Measurements from ENCODE around the gene KRT15. TPM values are rescaled to one million over a fixed set of nuclear protein-coding genes. Genes with fewer than 3 reads are reported as not detected.

Gene KRT15
- total and polyA plus RNA-seq, 4 donors: 0.14 TPM; not detected in 3

DNA sequence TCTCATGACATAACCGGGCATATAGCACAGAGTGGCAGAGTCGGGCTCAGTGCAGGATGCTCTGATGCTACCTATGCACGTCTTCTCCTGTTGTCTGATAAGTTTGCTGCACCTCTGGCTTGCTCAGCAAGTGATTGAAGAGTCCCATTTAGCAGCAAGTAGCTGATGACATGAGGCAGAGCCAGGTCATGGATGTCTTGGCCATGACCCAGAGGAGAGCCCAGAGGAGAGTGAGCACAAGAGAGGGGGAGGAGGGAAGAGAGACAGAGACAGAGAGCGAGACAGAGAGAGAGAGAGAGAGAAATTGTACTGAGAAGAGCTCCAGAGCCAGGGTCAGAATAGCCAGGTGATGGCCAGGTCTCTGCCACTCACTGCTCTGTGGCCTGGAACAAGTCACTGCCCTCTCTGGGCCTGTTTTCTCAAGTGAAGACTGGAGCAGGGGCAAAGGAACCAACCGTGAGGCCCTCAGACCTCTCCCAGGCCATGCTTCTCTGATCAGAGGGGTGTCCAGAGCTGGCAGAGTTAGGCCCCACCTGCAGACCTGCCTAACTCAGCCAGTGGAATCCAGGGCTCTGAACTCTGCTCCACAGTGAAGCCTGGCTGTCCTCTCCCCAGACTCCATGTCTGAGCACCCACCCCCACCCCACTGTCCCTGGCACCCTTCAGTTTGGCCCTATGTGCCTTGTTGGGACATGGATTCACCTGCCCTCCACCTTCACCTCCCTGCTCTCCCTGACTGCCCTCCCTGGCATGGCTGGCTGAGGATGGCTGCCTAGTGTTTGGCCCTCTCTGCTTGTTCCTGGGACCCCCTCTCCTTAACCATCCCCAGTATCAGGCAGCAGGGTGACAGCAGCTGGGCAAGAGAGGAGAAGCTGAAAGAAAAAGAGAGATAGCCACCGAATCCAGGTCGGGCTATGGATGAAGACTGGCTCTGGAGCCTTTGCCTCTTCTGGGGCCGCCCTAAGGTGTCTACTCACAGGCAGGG, 33.5 kb downstream of the KRT15 start:
- DNase-seq (ENCODE audit: low spot score): no peak
- H3K27ac ChIP-seq (ENCODE audit: low read depth in 1 of 2, low read length in 2 of 2): no peak overlapping the region
- H3K4me3 ChIP-seq (ENCODE audit: low read depth in 1 of 3, low read length in 3 of 3): no peak overlapping the region
- WGBS: 82% methylated on average over 8 of the region's 8 CpGs
- no peaks in the 10 kb centered on the region for H3K36me3 ChIP-seq (ENCODE audit: control insufficient read depth in 4 of 4, insufficient read depth in 3 of 4, low read depth in 1 of 4, low read length in 3 of 4)
- H3K9ac ChIP-seq (ENCODE audit: low read depth in 1 of 2, low read length in 2 of 2): no peak overlapping the region
- TF ChIP-seq JUND (IDR thresholded peaks at IDR 0.05): no peak
- H3K9me3 ChIP-seq (ENCODE audit: control insufficient read depth in 4 of 4, low read length in 3 of 4): no peaks in the 10 kb centered on the region
- H3K27me3 ChIP-seq (ENCODE audit: control insufficient read depth in 4 of 4, insufficient read depth in 4 of 4, low read length in 3 of 4): no peaks in the 10 kb centered on the region
- no peaks in the 10 kb centered on the region for H3K4me1 ChIP-seq (ENCODE audit: control insufficient read depth in 4 of 4, insufficient read depth in 4 of 4, low read length in 3 of 4)

DNA sequence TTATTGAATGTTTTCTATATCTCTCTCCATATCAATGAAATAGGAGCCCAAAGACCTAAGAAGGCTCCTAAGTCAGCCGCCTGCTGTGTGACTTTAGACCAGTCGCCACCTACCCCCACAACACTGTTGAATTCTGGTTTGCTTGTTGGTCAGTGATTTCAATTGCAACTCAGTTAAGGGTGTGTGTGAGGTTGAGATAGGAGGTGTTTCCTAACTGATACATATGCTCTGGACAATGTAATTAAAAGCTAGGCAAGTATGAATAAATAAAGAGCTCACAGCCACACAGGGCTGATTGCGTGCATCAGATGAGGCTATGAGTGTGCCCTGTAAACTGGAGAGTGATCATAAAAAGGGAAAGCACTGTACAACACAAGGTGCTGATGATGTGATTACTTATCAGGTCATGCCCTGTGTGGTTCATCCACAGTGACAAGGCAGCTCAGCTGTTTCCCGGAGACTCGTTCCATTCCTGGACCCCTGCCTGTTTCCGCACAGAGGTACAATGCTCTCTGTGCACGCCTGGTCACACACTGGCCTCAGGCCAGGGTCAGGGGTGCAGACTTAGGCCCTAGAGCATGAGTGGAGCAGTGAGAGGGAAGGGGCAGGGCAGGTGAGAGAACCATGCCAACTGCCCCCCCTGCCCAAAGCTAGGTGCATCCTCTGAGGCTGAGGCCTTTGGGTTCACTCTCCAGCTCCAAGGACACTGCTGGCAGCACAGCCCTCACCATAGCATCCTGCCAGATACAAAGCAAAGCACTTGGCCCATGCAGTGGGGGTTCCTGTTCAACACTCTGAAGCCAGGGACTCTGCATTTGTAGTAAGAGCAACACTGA, 34.5 kb downstream of the KRT15 start:
- no peaks in the 10 kb centered on the region for H3K27me3 ChIP-seq (ENCODE audit: control insufficient read depth in 4 of 4, insufficient read depth in 4 of 4, low read length in 3 of 4)
- 71% methylated on average over 7 of the region's 7 CpGs for WGBS
- no peak overlapping the region for H3K27ac ChIP-seq (ENCODE audit: low read depth in 1 of 2, low read length in 2 of 2)
- H3K4me3 ChIP-seq (ENCODE audit: low read depth in 1 of 3, low read length in 3 of 3): no peak overlapping the region
- H3K9me3 ChIP-seq (ENCODE audit: control insufficient read depth in 4 of 4, low read length in 3 of 4): no peaks in the 10 kb centered on the region
- H3K4me1 ChIP-seq (ENCODE audit: control insufficient read depth in 4 of 4, insufficient read depth in 4 of 4, low read length in 3 of 4): no peaks in the 10 kb centered on the region
- no peak for DNase-seq (ENCODE audit: low spot score)
- H3K36me3 ChIP-seq (ENCODE audit: control insufficient read depth in 4 of 4, insufficient read depth in 3 of 4, low read depth in 1 of 4, low read length in 3 of 4): no peaks in the 10 kb centered on the region
- H3K9ac ChIP-seq (ENCODE audit: low read depth in 1 of 2, low read length in 2 of 2): no peak overlapping the region
- no peak for TF ChIP-seq RAD21 (IDR thresholded peaks at IDR 0.05)
- no peak for TF ChIP-seq TAF1 (conservative IDR thresholded peaks at IDR 0.05)
- TF ChIP-seq, protein P1, sequence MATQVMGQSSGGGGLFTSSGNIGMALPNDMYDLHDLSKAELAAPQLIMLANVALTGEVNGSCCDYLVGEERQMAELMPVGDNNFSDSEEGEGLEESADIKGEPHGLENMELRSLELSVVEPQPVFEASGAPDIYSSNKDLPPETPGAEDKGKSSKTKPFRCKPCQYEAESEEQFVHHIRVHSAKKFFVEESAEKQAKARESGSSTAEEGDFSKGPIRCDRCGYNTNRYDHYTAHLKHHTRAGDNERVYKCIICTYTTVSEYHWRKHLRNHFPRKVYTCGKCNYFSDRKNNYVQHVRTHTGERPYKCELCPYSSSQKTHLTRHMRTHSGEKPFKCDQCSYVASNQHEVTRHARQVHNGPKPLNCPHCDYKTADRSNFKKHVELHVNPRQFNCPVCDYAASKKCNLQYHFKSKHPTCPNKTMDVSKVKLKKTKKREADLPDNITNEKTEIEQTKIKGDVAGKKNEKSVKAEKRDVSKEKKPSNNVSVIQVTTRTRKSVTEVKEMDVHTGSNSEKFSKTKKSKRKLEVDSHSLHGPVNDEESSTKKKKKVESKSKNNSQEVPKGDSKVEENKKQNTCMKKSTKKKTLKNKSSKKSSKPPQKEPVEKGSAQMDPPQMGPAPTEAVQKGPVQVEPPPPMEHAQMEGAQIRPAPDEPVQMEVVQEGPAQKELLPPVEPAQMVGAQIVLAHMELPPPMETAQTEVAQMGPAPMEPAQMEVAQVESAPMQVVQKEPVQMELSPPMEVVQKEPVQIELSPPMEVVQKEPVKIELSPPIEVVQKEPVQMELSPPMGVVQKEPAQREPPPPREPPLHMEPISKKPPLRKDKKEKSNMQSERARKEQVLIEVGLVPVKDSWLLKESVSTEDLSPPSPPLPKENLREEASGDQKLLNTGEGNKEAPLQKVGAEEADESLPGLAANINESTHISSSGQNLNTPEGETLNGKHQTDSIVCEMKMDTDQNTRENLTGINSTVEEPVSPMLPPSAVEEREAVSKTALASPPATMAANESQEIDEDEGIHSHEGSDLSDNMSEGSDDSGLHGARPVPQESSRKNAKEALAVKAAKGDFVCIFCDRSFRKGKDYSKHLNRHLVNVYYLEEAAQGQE (IDR thresholded peaks at IDR 0.05): no peak
- no peak for TF ChIP-seq RXRA (IDR thresholded peaks at IDR 0.05)
- TF ChIP-seq FOXA1 (IDR thresholded peaks at IDR 0.05): no peak
- TF ChIP-seq FOXA2 (IDR thresholded peaks at IDR 0.05): no peak
- TF ChIP-seq, protein P2, sequence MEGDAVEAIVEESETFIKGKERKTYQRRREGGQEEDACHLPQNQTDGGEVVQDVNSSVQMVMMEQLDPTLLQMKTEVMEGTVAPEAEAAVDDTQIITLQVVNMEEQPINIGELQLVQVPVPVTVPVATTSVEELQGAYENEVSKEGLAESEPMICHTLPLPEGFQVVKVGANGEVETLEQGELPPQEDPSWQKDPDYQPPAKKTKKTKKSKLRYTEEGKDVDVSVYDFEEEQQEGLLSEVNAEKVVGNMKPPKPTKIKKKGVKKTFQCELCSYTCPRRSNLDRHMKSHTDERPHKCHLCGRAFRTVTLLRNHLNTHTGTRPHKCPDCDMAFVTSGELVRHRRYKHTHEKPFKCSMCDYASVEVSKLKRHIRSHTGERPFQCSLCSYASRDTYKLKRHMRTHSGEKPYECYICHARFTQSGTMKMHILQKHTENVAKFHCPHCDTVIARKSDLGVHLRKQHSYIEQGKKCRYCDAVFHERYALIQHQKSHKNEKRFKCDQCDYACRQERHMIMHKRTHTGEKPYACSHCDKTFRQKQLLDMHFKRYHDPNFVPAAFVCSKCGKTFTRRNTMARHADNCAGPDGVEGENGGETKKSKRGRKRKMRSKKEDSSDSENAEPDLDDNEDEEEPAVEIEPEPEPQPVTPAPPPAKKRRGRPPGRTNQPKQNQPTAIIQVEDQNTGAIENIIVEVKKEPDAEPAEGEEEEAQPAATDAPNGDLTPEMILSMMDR (IDR thresholded peaks at IDR 0.05; ENCODE audit: low read depth, low read length, missing input control): no peak
- TF ChIP-seq HNF4A (conservative IDR thresholded peaks at IDR 0.05): no peak
- TF ChIP-seq, protein P3, sequence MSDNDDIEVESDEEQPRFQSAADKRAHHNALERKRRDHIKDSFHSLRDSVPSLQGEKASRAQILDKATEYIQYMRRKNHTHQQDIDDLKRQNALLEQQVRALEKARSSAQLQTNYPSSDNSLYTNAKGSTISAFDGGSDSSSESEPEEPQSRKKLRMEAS (IDR thresholded peaks at IDR 0.05): no peak
- TF ChIP-seq SP1 (IDR thresholded peaks at IDR 0.05): no peak
- TF ChIP-seq JUND (IDR thresholded peaks at IDR 0.05): no peak
- TF ChIP-seq EGR1 (IDR thresholded peaks at IDR 0.05; ENCODE audit: low read depth in 2 of 2): no peak
- no peak for TF ChIP-seq YY1 (IDR thresholded peaks at IDR 0.05)
- no peak for TF ChIP-seq NR2F2 (IDR thresholded peaks at IDR 0.05)
- TF ChIP-seq HNF4G (IDR thresholded peaks at IDR 0.05): no peak
- TF ChIP-seq, protein P4, sequence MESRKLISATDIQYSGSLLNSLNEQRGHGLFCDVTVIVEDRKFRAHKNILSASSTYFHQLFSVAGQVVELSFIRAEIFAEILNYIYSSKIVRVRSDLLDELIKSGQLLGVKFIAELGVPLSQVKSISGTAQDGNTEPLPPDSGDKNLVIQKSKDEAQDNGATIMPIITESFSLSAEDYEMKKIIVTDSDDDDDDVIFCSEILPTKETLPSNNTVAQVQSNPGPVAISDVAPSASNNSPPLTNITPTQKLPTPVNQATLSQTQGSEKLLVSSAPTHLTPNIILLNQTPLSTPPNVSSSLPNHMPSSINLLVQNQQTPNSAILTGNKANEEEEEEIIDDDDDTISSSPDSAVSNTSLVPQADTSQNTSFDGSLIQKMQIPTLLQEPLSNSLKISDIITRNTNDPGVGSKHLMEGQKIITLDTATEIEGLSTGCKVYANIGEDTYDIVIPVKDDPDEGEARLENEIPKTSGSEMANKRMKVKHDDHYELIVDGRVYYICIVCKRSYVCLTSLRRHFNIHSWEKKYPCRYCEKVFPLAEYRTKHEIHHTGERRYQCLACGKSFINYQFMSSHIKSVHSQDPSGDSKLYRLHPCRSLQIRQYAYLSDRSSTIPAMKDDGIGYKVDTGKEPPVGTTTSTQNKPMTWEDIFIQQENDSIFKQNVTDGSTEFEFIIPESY (IDR thresholded peaks at IDR 0.05): no peak
- no peak for TF ChIP-seq GABPA (IDR thresholded peaks at IDR 0.05 in 1 of 2, conservative IDR thresholded peaks at IDR 0.05 in 1 of 2)
- TF ChIP-seq, protein P5, sequence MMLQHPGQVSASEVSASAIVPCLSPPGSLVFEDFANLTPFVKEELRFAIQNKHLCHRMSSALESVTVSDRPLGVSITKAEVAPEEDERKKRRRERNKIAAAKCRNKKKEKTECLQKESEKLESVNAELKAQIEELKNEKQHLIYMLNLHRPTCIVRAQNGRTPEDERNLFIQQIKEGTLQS (IDR thresholded peaks at IDR 0.05): no peak
